NCI-H128 (cell line): ENCODE measurements around the gene UGT2B7.
"Not testable (repeated sequence)": the region's sequence is repeated elsewhere in the genome, so short reads cannot be mapped to it uniquely, and the experiment has no call there.

Experiments
- DNase-seq: peaks from one replicate; lab custom pipeline; 2025; ENCODE audit not compliant: unreplicated experiment; lab: John Stamatoyannopoulos, UW

UGT2B7 gene

DNA sequence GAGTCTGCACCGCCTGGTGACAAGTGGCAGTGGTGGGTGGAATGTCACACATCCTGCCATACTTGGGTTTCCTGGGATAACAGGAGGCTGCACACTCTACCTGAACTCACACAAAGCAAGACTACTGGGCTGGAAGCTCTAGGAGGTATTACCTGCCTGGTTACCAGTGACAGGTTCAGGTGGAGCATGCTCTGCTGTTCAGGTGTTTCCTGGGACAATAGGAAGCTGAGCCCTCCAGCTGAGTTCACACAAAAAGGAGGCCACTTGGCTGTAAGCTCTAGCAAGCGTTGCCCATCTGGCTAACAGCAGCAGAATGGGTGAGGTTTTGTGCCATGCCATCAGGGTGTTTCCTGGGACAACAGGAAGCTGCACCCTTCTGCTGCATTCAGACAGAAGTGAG is 17.4 kb upstream of the UGT2B7 start:
- no peak for DNase-seq

DNA sequence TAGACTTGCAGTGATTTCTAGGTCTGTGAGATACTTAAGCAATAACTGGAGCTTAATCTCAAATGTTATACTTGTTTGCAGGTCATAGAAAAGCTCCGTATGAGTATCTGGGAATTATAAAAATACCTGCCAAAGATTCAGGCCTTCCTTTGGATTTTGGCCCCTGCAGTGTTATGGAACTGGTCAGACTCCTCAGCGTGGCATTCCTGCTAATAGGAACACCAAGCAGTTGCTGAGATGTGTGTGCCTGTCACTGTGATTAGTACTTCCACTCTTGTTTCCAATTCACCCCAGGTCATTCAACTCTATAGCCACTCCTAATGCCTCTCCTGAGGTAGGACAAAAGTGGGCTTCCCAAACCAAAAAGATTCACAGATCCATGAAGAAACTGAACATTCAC is 7.8 kb upstream of the UGT2B7 start:
- no peak for DNase-seq

DNA sequence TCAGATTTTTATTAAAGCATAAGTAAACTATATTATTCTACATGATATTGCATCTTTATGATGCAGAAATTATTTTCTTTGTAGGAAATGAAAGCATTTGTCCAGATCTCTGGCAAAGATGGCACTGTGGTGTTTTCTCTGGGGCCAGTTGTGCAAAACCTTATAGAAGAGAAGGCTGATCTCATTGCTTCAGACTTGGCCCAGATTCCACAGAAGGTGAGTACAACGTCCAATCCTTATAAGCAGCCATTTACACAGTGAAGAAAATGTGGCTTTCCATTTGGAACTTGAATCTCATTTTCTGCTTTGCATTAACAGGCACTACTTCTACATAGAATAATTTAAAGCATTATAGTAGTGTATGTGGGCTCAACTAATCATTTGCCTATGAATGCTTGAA is 6.9 kb upstream of the UGT2B7 start:
- no peak for DNase-seq

DNA sequence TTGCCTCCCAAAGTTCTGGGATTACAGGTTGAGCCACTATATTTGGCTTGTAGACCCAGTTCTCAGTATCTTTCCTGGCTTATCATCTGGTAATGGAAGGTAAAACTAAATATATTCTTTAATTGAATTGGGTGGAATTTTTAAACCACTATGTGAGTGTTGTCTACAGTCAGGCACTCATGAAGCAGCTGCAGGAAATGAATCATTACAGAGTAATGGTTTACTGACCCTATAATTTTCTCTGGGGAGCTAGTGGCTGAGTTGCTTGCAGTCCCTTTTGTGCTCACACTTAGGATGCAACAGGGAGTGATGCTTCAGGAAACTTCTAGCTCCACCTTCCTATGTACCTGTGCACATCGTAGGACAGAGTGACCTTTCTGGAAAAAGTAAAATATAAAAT is 4.1 kb upstream of the UGT2B7 start:
- no peak for DNase-seq

DNA sequence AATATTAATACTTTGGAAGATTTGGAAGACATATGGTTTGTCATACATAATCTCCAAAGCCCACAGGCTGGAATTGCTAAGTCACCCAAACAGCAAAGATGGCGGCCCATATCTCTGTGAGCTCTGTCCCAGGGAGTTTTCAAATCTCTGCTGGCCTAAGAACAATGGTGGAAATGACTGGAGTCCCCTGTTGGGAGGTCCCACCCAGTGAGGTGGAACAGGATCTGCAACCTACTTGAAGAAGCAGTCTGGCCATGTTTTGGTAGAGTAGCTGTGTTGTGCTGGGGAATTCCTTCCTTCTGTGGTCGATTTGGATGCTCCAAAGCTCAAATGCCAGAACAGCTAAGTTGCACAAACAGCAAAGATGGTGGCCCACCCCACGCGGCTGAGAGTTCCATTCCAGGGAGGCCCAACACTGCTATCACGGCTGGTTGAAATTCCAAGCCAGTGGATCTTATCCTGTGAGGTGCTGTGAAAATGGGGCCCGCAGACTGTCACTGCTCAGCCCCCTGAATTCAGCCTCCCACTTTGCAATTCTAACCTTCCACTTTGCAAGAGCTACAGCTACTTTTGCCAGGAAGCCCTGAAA is 3.2 kb upstream of the UGT2B7 start:
- no peak for DNase-seq

DNA sequence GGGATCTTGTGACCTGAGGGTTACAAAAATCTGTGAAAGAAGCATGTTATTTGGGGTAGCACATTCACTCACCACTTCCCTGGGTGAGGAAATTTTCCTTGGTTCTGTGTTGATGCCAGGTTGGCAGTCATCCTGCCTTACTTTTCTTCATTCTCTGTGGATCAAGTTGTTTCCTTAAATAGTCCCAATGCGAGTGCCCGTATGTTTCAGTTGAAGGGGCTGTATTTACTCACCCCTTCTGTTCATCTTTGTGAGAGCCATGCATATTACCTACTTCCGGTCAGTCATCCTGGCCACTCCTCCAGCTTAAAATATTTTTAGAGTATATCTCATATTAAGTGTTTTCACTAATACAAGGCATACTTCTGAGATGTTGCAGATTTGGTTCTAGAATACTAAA is 2.6 kb upstream of the UGT2B7 start:
- DNase-seq, result no peak

DNA sequence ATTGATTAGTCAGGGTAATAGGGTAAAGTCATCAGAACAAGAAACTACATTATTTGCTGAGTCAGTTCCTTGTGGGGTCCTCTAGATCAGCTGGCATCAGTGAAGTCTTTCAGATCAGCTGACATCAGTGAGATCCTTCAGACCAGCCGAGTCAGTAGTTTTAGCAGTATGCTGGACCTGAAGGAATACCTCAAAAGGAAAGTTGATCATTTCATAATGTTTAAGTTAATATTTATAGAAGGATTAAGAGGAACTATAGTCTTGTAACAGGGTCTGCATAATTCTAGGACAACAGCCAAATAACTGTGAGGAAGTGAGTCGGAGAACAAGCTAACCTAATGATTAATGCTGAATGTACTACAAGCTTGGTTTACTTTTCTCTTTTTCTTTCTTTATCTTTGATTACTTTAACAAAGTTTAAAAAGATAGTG is 958 bp upstream of the UGT2B7 start:
- no peak for DNase-seq

DNA sequence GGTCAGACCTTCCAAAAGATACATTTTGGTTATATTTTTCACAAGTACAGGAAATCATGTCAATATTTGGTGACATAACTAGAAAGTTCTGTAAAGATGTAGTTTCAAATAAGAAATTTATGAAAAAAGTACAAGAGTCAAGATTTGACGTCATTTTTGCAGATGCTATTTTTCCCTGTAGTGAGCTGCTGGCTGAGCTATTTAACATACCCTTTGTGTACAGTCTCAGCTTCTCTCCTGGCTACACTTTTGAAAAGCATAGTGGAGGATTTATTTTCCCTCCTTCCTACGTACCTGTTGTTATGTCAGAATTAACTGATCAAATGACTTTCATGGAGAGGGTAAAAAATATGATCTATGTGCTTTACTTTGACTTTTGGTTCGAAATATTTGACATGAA is 536 bp downstream of the UGT2B7 start:
- no peak for DNase-seq

DNA sequence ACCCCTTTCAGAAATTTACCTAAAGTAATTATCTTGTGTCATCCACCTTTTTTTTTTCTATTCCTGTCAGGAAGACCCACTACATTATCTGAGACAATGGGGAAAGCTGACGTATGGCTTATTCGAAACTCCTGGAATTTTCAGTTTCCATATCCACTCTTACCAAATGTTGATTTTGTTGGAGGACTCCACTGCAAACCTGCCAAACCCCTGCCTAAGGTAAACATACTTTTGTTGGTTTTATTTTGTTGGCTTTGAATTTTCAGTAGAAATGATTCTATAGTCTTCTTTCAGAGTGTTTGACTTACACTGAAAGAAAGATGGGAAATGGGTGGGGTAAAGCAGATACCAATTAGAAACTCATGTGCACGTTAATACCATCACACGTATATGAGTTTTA is 2.2 kb downstream of the UGT2B7 start:
- DNase-seq, result no peak

DNA sequence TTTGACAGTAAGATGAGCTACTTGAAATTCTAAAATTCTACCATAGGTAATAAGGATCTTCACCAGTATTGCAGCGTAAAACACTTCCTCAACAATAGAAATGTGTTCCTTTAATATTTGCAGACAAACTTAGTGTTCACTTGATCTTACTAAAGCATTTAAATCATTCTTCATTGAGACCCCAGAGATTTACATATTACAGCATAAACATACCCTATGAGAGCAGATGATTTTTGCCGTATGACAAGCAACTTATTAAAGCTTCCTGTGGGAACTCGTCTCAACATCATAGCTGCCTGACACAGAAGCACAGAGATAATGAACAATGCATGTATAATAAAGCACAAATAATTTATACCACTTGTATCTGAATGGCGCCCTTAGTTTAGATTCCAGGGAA is 3.6 kb downstream of the UGT2B7 start:
- DNase-seq, result no peak

DNA sequence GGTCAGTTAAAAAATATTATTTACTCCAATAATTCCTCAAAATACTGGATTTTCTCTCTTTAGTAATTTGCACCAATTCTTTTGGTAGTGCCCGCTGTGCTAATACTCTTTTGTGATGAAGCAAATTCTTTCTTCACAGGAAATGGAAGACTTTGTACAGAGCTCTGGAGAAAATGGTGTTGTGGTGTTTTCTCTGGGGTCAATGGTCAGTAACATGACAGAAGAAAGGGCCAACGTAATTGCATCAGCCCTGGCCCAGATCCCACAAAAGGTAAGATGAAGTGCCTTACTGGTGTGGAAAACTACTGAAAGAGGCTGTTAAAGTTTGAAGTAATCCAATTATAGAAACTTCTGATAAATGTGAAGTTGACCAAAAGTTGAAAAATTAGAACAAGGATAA is 6.4 kb downstream of the UGT2B7 start:
- not testable (repeated sequence) for DNase-seq

DNA sequence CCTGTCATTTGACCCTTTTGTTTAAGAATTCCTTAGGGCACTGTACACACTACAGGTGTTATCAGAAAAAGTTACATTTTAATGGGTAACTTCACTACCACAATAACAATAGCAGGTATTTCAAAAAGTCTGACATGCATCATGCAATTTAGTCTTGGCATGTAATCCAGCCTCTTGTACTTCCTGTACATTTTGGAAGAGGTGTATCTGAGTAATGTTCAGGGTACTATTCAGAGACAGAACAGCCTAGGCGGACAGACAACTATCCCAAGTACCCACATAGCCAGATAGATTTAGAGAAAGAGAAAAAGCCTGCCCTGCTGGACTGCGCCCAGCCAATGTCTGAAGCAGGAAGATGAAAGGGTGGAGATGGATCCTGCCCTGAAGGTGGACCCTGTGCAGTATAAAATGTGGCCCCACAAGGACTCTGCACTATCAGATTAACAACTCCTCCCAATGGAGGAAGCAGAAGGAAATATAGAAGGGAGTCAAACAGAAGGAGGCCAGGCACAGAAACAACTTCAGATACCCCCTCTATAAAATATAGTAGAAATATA is 8.5 kb downstream of the UGT2B7 start:
- no peak for DNase-seq

DNA sequence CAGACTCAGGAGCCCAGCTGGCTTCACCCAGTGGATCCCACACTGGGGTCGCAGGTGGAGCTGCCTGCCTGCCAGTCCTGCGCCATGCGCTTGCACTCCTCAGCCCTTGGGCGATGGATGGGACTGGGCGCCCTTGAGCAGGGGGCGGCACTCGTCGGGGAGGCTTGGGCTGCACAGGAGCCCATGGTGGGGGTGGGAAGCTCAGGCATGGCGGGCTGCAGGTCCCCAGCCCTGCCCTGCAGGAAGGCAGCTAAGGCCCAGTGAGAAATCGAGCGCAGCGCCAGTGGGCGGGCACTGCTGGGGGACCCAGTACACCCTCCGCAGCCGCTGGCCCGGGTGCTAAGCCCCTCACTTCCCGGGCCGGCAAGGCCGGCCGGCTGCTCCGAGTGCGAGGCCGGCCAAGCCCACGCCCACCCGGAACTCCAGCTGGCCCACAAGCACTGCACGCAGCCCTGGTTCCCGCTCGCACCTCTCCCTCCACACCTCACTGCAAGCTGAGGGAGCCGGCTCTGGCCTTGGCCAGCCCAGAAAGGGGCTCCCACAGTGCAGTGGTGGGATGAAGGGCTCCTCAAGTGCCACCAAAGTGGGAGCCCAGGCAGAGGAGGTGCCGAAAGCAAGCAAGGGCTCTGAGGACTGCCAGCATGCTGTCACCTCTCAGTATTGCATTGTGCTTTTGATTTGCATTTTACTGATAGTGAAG is 19.0 kb downstream of the UGT2B7 start:
- not testable (repeated sequence) for DNase-seq

DNA sequence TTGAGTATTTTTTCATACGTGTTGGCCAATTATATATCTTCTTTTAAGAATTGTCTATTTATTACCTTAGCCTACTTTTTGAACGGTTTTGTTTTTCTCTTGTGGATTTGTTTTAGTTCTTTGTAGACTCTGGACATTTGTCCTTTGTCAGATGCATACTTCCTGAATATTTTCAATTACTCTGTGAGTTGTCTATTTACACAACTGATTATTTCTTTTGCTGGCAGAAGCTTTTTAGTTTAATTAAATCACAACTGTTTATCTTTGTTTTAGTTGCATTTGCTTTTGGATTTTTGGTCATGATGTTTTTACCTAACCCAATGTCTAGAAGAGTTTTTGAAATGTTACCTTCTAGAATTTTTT is 19.6 kb downstream of the UGT2B7 start:
- DNase-seq, result no peak

DNA sequence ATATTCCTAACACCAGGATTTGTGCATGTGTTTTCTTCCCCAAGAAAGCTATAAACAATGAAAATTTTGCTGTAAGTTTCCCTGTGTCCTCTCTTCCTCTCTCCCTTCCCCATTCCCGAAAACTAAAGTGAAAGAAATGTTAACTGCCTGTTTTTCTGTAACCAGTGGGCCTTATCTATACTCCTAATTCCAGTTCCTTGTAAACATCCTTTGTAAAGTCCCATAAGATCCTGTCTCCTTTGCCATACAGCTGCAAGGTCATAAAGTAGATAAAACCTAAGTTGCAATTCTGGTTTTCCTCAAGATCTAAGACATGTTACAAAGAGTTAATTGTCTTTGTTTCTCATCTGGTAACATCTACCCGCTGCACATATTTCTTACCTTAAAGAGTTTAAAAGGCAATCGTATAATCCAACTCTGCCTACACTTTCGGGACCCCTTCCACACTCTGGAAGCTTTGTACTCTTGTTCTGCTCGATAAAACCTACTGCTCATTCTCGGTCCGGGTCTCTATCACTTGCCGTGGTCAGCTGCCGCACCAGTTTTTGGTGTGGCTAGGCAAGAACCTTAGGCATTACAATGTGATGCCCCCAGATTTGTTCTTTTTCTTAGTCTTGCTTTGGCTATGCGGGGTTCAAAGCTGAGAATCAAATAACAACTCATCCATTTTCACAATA is 20.5 kb downstream of the UGT2B7 start:
- no peak for DNase-seq

DNA sequence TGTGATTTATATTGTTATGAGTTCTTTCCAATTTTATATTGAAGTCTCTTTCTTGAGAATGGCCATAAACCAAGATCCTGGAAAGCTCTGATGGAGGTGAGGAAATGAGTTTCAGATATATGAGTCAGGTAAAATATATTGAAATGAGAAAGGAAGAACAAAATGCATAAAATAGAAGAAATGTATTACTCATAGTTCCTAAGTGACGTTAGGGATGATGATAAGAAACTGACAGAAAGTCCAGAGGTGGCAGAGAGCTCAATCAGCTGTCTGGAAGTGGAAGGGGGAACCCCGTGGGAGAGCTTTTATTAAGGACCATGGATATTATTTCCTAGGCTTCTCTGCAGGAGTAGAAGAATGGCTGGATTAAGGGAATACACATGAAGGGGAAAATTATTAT is 24.6 kb downstream of the UGT2B7 start:
- no peak for DNase-seq

DNA sequence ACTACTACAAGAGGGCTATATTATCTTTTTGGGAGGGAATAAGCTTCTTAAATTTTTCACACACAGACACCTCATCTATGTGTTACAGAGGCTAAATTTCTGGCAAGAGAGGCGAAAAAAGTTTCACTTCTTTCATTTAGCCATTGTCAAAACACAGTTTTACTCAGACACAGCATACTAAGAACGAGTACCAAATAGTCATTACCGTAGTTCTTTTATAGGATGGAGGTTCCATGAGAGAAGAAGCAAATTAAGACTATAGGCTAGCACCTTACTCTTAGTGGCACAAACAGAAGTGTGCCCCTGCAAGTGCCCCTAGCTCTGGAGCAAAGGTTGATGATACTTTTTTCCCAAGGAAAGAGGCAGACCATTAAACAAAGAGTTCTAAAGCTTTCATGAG is 26.2 kb downstream of the UGT2B7 start:
- no peak for DNase-seq

DNA sequence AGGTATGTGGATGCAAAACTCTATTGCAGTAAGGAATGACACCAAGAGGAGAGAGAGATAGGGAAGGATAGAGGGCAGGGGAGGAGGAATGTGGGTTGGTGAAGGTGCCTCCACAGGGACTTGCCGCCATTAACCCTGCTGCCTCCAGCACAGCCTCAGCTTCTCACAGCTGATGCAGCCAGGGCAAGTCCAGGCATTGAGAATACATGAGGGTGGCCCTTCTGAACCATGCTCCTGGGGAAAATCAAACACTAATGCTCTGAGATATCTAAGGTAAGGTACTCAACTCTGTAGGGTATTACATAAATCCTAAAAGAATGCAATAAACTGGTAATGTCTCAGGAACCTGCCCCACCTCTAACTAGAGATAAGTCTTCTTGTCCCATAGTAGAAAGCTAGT is 28.7 kb downstream of the UGT2B7 start:
- no peak for DNase-seq

DNA sequence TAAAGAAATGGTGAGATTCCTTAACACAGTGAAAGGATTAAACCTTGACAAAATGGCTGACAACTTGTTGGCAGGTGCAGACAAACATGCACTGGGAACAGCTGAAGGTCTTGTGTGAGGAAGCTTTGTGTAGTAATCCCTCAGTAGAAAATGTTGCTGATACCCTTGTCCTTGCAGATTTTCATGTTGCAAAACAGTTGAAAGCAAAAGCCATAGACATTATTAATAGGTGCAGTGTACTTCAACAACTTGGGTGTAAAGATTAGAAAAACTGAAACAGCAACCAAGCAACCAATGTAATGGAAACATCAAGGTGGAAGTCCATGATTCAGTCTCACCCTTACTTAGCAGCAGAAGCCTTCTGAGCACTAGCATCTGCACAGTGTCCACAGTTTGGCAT is 29.8 kb downstream of the UGT2B7 start:
- DNase-seq, result no peak

DNA sequence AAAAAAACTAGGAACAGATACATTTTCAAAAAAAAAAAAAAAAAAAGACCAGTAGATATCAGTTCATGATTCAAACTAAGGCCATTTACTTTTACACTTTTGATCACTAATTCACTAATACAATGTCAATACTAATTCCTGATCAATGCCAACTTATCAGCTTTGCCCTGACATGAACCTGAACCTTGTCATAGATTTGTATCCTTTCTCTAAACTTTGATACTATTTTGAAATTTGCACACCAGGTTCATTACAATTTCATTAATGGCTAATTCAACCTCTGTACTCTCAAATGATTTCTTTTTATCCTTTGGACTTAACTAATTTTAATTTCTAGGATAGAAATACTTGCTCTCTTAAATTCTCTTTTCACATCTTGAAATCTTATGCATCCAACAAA is 37.7 kb downstream of the UGT2B7 start:
- DNase-seq, result no peak

DNA sequence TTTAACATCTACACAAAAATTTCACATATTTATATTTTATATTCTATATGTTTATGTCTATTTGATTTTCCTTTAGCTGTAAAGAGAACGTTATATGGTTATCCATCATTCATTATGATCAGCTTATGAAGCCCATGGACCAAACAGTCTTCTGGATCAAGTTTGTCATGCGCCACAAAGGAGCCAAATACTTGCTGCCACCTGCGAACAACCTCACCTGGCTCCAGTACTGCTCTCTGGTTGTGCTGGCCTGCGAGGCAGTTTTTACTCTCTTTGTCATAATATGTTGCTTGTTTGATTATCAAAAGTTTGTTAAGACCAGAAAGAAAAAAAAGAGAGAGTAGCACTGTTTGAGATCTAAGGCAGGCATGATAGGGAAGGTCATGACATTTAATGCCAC is 38.2 kb downstream of the UGT2B7 start:
- DNase-seq, result no peak

DNA sequence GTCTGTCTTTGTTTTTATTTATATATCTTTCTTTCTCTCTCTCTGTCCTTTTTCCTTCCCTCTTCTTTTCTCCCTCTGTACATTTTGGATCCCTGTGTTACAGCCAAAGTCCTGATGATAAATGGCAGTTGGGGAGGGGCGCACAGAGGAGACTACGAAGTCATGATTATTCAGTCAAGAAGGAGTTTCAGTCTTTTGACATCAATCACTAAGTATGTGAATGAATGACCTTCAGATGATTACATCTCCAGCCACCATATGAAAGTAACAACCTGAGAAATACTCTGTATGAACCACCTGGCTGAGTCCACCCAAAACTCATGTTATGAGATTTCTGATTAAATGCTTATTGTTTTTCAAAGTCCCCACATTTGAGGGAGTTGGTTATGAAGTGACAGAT is 45.0 kb downstream of the UGT2B7 start:
- DNase-seq, result no peak
